Urothelium cell line (cell line): ENCODE measurements around the gene PPT2.
"Not testable (repeated sequence)": the region's sequence is repeated elsewhere in the genome, so short reads cannot be mapped to it uniquely, and the experiment has no call there.

ENCODE experiments used
- DNase-seq: peaks from one replicate; pipeline ENCODE4 v3.0.0; 2011; ENCODE audit warnings: low spot score, mixed read lengths
- FAIRE-seq: peaks from 2 replicates; lab custom pipeline; 2011; peaks lifted over from hg19 to GRCh38; lab: Jason Lieb, UNC

Gene PPT2

GRCh38 chr6:32175322-32175710 lies 21.4 kb downstream of the PPT2 start:
- no peak for DNase-seq
- FAIRE-seq = no peak

DNA sequence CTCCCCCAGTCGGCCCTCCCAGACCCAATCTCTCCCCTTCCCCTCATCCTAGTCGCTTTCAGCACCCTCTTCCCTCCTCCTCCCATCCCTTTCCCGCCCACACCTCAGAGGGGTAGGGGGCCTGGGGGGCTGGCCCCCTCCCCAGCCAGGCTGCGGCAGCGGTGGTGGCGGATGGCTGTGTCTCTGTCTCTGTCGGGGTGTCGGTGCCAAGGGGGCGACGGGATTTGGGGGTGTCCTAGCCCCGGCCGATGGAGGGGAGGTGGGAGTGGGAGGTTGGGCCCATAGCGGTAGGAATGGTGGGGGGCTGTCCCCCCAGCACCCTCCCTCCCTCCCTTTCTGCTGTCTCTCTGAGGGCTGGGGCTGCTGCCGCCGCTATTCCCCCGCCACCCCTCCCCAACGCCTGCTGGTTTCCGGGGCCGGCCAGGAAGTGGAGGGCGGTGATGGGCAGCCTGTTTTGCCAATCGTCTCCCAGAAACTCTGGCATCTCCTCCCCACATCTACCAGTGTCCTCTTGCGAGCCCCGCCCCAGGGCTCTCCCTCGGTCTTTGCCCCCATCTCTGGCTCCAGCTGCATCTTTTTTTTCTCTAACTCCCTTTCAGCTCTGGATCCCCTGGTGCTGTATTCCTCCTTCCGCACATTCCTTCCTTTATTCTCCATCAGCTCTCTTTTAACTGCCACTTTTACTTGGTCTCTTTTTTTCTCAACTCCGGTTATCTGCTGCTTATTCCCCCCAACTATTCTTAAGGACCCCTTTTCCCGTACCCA lies 22.0 kb downstream of the PPT2 start, which contains the start of gene AGPAT1:
Gene AGPAT1, minus strand, starts transcription at position 374 of the 765 bp plus-strand sequence. CDS start 4,588 bp downstream, outside the sequence.
- FAIRE-seq = no peak
- DNase-seq = peak; percentile 97

DNA sequence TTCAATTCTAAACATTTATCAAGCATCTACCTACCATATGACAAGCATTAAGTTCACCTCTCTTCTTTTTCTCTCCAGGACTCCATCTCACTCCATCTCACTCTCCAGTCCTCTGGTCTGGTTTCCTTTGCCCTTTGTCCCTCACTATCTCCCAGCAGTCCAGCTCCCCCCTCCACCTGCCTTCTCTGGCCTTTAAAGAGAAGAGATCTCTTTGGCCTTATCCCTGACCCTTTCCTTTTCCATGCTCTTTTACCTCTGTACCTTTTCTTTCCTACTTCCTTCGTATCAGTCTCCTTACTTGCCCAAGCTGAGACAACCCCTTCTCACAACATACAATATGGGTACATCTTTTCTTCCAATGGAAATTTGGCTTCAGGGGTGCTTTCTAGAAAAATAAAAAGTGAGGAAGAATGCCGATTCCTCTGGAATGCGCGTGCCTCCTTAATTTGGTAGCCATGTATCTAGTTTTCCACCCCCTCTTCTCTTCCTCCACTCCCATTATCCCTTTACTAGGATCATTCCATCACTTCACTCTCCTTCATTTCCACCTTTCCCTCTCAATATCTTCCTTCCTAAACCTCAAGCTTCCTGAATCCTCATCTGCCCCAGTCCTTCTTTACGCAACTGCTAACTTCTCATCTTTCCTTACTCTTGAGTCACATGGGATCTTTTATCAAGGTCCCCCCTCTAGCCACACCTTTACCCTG lies 22.7 kb downstream of the PPT2 start:
- no peak for FAIRE-seq
- no peak for DNase-seq

DNA sequence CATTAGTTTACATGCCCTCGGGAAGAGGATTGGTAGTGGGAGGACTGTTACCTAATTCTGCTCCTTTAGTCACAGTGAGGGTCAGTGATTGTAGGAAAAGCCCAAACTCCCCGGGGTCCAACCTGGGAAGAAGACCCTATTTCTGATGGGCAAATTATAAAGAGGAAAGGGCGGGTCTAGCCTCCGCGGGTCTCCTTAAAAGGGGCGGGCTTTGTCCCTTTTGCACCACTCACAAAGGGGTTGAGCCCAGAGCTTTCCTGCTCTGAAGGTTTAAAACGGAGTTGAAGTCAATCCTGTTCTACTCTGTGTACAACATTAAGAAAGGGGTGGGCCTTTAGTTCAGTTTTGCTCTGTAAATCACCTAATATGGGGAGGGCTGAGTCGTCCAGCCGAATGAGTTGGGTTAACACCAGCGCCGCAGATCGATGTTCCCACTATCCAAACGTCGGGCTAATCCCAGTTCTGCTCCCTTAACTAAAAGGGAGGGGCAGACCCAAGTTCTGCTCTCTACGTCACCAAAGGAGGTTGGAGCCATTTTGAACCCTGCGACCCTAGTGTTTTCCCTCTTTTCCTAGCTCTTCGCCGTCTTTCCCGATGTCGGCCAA lies 23.3 kb downstream of the PPT2 start:
- no peak for FAIRE-seq
- DNase-seq = no peak

DNA sequence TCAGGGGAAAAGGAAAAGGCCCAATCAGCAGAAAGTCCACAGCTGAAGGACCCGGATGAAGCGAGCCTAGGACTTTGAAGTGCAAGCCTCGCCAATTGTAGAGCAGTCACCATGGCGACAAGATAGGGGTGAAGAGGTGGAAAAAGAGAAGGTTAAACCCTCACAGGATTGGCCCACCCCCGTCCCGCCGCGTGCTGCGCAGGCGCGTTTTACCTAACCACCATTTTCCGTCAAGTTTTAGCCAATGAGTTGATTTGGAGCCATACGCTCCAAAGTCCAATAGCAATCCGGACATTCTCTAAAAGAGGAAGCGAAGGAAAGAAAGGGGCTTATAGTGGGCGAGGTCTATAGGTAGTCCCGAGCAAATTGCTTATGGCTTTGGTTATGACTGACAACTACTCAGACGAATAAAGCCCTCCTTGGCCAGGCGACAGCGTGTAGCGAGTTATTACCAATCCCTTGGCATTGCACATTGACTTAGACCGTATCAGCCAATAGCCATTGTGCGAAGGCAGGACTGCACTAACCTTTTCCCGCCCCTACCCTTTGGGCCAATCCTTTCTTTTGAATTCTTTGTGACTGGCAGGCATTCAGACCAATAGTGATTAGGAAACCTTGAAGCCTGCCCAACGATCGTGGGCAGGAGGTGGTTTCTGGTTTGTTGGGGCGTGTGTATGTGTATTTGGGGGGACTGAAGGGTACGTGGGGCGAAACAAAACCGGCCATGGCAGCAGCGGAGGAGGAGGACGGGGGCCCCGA lies 24.0 kb downstream of the PPT2 start, which contains the start of gene RNF5:
Gene RNF5, plus strand, starts transcription at position 618 of the 759 bp plus-strand sequence. Its CDS starts 107 bp downstream, at position 725.
- FAIRE-seq = peak; percentile 74

GRCh38 chr6:32178547-32179440 lies 24.9 kb downstream of the PPT2 start:
- DNase-seq = no peak

More for the DNA sequence above, 24.0 kb downstream of the PPT2 start, which contains the start of gene RNF5:
- peak; percentile 95 for DNase-seq

DNA sequence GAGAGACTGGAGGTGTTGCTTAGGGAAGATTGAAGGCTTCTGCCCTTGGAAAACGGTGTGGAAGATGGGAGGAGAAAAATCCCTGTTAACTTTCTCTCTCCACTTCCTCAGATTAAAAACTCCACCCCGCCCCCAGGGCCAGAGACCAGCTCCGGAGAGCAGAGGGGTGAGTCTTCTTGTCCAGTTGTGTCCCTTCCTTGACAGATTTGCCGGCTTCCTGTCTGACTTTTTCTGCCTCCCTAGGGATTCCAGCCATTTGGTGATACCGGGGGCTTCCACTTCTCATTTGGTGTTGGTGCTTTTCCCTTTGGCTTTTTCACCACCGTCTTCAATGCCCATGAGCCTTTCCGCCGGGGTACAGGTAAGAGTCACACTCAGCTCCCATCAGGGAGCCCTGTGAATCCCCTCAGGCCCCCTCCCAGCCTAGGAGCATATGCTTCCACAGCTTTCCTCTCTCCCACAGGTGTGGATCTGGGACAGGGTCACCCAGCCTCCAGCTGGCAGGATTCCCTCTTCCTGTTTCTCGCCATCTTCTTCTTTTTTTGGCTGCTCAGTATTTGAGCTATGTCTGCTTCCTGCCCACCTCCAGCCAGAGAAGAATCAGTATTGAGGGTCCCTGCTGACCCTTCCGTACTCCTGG lies 25.9 kb downstream of the PPT2 start:
- FAIRE-seq = no peak
- no peak for DNase-seq

More at GRCh38 chr6:32178547-32179440, 24.9 kb downstream of the PPT2 start:
- FAIRE-seq = no peak

GRCh38 chr6:32181148-32181702 lies 27.3 kb downstream of the PPT2 start:
- DNase-seq (no peak), FAIRE-seq (no peak)

- FAIRE-seq (no peak), DNase-seq (no peak)
Measured at GRCh38 chr6:32181915-32182529, 28.1 kb downstream of the PPT2 start.

- FAIRE-seq (no peak), DNase-seq (no peak)
Measured at GRCh38 chr6:32182555-32182981, 28.6 kb downstream of the PPT2 start.

- no peak for FAIRE-seq
- DNase-seq = no peak
Measured at GRCh38 chr6:32183030-32183429, 29.1 kb downstream of the PPT2 start.

DNA sequence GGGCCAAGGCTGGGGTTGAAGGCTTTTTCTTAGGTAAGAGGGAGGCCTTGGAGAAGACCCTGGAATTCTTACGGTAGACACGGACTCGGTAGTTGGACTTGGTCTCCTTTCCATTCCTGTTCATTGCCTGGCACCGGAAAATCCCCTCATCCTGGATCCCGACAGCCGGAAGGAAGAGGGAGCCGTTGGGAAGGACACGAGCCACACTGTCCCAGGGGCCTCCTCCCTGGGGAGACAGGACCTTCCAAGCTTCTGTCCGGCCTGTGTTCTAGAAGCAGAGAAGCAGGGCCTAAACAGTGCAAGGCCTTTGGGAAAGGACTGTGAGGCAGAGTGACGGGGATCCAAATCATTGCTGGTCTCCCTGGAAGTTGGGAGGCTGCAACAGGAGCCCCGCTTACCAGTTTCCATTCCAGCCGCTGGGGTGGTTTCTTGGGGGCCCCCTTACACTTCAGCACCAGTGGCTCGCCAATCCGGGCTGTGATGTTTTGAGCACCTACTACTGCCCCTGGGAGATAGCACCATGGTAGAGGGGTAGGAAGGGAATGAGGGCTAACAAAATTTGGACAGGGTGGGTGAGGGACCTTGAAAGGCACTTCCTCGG lies 29.6 kb downstream of the PPT2 start:
- DNase-seq (no peak), FAIRE-seq (no peak)

DNA sequence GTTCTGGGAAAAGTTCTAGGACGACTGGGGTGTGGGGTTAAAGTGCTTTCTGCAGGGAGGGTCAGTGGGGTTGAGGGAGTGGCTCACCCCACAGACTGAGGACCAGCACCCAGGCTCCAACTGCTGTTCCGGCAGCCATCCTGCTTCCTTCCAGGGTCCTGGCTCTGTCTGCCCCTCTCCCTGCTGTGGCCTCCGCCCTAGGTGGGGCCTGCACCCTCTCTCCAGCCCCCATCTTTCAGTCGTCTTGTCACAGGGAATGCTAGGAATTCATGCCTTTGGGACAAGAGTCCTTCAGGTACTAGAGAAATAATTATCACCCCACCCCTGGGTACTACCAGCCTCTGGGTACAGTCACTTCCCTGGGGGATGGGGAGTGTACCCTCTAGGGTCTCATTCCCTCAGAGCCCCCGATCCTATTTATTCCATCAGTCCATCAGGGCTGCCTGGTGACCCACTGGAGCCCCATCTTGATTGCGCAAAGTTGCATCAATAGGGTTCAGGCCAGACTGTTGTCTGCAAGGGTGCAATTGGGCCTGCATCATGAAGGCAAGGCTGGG lies 30.2 kb downstream of the PPT2 start, which contains the start of gene AGER:
Gene AGER, minus strand, starts transcription at position 170 of the 557 bp plus-strand sequence. Its CDS starts 31 bp downstream, at position 139.
- FAIRE-seq = no peak

DNA sequence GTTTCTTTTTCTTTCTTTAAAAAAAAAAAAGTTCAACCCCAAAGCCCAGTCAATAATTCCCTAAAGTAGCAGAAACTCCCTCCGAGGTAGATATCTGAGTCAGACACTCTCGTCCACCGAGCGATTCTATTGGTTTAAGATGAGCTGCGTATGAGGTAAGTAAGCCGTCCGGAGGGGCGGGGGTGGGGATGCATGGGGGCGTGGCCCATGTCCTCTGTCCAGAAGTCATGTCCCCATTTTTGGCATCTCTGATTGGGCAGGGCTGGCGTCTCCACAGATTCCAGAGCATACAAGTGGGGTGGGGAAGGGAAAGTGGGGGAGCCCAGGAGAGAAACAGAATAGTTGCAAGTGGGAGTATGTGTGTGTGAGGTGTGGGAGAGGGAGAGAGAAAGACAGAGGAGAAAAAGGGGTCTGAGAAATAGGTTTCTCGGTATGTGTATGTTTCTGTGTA lies 31.8 kb downstream of the PPT2 start:
- not testable (repeated sequence) for FAIRE-seq
- peak; percentile 55 for DNase-seq

More for the DNA sequence above, 30.2 kb downstream of the PPT2 start, which contains the start of gene AGER:
- DNase-seq = no peak

- DNase-seq, FAIRE-seq: not testable (repeated sequence)
Measured at GRCh38 chr6:32186151-32186840, 32.4 kb downstream of the PPT2 start.

DNA sequence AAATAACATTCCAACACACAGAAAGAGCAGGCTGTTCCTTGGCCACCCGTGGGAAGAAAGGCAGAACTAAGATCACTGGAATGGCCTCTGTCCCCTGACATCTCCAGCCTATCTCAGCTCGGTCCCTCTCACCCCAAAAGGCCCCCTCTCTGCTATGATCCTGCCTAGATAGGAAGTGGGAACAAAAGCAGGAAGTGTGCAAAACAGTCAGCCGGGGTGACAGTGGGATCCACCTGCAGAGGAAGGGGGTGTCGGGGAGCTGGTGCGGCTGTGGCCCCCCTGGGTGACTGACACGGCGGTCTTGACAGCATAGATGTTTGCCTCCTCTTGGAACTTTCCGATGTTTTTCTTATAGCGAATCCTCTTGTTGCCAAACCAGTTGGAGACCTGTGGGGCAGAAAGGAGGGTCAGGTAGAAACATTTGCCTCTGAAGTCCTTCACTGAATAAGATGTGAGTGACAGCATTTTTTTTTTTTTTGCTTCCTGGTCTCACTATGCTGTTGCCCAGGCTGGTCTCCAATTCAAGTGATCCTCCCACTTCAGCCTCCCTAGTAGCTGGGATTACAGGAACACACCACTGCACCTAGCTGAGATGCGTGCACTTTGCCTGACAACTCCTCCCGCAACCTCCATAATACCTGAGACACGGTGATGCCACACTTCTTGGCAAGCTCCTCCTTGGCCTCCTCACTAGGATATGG lies 33.2 kb downstream of the PPT2 start:
- no peak for DNase-seq
- FAIRE-seq = no peak
